Measurements from ENCODE around the gene MTHFSD. TPM values are rescaled to one million over a fixed set of nuclear protein-coding genes. Genes with fewer than 3 reads are reported as not detected.

The MTHFSD gene
- total RNA-seq, 1 donor from 2014 or later: 35.0 TPM

- Mint-ChIP-seq H3K27me3 (peaks cover 45% of the 10 kb centered on the region), H3K4me1 (no peaks in the 10 kb centered on the region), H3K4me3 (no peak overlapping the region), H3K36me3 (ENCODE audit: low read depth) (no peaks in the 10 kb centered on the region), H3K27ac (no peak overlapping the region), H3K9me3 (no peaks in the 10 kb centered on the region)
- intact Hi-C loops (cut with micrococcal nuclease): no loop called here
- TF ChIP-seq, protein P1, sequence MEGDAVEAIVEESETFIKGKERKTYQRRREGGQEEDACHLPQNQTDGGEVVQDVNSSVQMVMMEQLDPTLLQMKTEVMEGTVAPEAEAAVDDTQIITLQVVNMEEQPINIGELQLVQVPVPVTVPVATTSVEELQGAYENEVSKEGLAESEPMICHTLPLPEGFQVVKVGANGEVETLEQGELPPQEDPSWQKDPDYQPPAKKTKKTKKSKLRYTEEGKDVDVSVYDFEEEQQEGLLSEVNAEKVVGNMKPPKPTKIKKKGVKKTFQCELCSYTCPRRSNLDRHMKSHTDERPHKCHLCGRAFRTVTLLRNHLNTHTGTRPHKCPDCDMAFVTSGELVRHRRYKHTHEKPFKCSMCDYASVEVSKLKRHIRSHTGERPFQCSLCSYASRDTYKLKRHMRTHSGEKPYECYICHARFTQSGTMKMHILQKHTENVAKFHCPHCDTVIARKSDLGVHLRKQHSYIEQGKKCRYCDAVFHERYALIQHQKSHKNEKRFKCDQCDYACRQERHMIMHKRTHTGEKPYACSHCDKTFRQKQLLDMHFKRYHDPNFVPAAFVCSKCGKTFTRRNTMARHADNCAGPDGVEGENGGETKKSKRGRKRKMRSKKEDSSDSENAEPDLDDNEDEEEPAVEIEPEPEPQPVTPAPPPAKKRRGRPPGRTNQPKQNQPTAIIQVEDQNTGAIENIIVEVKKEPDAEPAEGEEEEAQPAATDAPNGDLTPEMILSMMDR (IDR thresholded peaks at IDR 0.05): no peak
- ChIA-PET POLR2A (no interaction called here), CTCF (no interaction called here)
- ATAC-seq (ENCODE audit: low read depth) (no peak), DNase-seq (no peak)
Measured at GRCh38 chr16:86598607-86599565, 43.9 kb upstream of the MTHFSD start.

GRCh38 chr16:86597880-86598606 is 43.0 kb upstream of the MTHFSD start:
- CTCF ChIA-PET: no interaction called here
- no peaks in the 10 kb centered on the region for H3K9me3 Mint-ChIP-seq
- TF ChIP-seq, protein P1 (IDR thresholded peaks at IDR 0.05): no peak
- ATAC-seq (ENCODE audit: low read depth): no peak
- peaks cover 53% of the 10 kb centered on the region for H3K27me3 Mint-ChIP-seq
- no peak overlapping the region for H3K27ac Mint-ChIP-seq
- no peaks in the 10 kb centered on the region for H3K4me1 Mint-ChIP-seq
- no peak for DNase-seq
- H3K4me3 Mint-ChIP-seq: no peak overlapping the region
- intact Hi-C loops (cut with micrococcal nuclease): no loop called here
- no peaks in the 10 kb centered on the region for H3K36me3 Mint-ChIP-seq (ENCODE audit: low read depth)
- POLR2A ChIA-PET: no interaction called here

DNA sequence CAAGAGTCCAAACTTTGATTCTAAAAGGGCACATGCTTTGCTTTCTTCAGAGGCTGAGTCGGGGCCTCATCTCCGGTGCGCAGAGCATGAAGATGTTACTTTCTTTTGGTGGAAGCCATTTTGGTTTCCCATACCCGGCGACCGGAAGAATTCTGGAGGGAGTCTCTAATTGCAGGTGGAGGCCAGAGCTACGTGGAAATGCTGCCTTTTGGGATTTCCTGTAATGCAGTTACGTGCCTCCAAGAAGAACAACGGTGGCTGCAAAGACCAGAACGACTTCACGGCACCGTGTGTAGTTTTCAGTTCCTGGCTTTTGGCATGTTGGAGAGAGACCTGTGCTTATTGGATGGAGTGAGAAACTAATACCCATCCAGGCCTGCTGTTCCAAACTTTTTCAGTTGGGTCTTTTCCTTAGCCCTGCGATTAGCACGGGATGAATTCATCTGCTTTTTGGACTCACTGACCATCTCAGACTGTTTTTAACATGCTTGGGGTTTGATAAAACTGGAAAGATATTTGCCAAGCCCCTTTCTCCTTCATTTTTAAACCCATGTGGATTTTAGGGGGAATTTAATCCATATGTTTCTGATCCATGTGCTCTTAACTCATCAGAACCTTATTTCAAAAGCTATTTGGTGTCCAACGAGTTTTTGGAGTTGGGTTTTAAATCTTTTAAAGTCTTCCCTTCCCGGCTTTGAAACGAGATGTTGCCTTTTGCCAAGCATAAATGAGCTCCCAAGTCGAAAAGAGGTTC is 42.3 kb upstream of the MTHFSD start:
- Mint-ChIP-seq H3K27me3 (peaks cover 56% of the 10 kb centered on the region), H3K27ac (no peak overlapping the region), H3K36me3 (ENCODE audit: low read depth) (no peaks in the 10 kb centered on the region), H3K4me1 (no peaks in the 10 kb centered on the region), H3K4me3 (no peak overlapping the region), H3K9me3 (no peaks in the 10 kb centered on the region)
- ATAC-seq (ENCODE audit: low read depth): no peak
- ChIA-PET POLR2A (no interaction called here), CTCF (no interaction called here)
- TF ChIP-seq, protein P1 (IDR thresholded peaks at IDR 0.05): no peak
- intact Hi-C loops (cut with micrococcal nuclease): no loop called here
- no peak for DNase-seq

- Mint-ChIP-seq H3K27me3 (peaks cover 54% of the 10 kb centered on the region), H3K4me1 (no peaks in the 10 kb centered on the region), H3K4me3 (no peak overlapping the region), H3K36me3 (ENCODE audit: low read depth) (no peaks in the 10 kb centered on the region), H3K9me3 (no peaks in the 10 kb centered on the region), H3K27ac (no peak overlapping the region)
- ChIA-PET POLR2A (no interaction called here), CTCF (no interaction called here)
- intact Hi-C loops (cut with micrococcal nuclease): no loop called here
- DNase-seq (no peak), ATAC-seq (ENCODE audit: low read depth) (no peak)
- TF ChIP-seq, protein P1 (IDR thresholded peaks at IDR 0.05): no peak
Measured at GRCh38 chr16:86595983-86596605, 41.1 kb upstream of the MTHFSD start.

Data from activated B cell treated with CpG ODN at 0.5 μM for 24 hours (primary cell).